Esophagus muscularis mucosa (tissue), 3 donors: ENCODE data around the gene GPATCH3.

Experiments
- POLR2A ChIP-seq: fragments of 450-650 bp; IDR thresholded peaks from one replicate; pipeline ENCODE4 v1.6.1; 2017; ENCODE audit warnings: antibody characterized with exemption, moderate library complexity, mild to moderate bottlenecking, low read depth
- POLR2AphosphoS5 ChIP-seq, 2 donors: sonication (generic); formaldehyde crosslinking; IDR thresholded peaks; one replicate each; pipeline ENCODE4 v1.6.1; 2017; ENCODE audit warnings: antibody characterized with exemption in 2 of 2
- TF ChIP-seq, protein P1 (sequence below), 3 experiments: fragments of 200-600 bp in 2 of 3; fragments of 450-650 bp in 1 of 3; sonication (generic) in 2 of 3; IDR thresholded peaks; one replicate each; pipeline ENCODE4 v1.5.1; 2017 to 2019; ENCODE audit warnings: antibody characterized with exemption in 3 of 3, mild to moderate bottlenecking in 2 of 3, moderate library complexity in 1 of 3

GRCh38 chr1:26938004-26938658 lies 37.9 kb upstream of the GPATCH3 start:
- no peak for TF ChIP-seq POLR2A
- no peak for TF ChIP-seq POLR2AphosphoS5 (IDR thresholded peaks at IDR 0.05)
- TF ChIP-seq, protein P1, sequence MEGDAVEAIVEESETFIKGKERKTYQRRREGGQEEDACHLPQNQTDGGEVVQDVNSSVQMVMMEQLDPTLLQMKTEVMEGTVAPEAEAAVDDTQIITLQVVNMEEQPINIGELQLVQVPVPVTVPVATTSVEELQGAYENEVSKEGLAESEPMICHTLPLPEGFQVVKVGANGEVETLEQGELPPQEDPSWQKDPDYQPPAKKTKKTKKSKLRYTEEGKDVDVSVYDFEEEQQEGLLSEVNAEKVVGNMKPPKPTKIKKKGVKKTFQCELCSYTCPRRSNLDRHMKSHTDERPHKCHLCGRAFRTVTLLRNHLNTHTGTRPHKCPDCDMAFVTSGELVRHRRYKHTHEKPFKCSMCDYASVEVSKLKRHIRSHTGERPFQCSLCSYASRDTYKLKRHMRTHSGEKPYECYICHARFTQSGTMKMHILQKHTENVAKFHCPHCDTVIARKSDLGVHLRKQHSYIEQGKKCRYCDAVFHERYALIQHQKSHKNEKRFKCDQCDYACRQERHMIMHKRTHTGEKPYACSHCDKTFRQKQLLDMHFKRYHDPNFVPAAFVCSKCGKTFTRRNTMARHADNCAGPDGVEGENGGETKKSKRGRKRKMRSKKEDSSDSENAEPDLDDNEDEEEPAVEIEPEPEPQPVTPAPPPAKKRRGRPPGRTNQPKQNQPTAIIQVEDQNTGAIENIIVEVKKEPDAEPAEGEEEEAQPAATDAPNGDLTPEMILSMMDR (IDR thresholded peaks at IDR 0.05): no peak
